Esophagus squamous epithelium (tissue), 5 donors: ENCODE results near the gene UNKL. TPM values are rescaled to one million over a fixed set of nuclear protein-coding genes. Genes with fewer than 3 reads are reported as not detected.

Source experiments
- DNase-seq: peaks from one replicate; lab custom pipeline; 2025; lab: John Stamatoyannopoulos, UW
- H3K27ac ChIP-seq, 4 donors: fragments of 200-600 bp; sonication (generic); one replicate each; pipeline ENCODE4 v1.5.1; 2016 to 2019; ENCODE audit warnings: mild to moderate bottlenecking in 1 of 4
- H3K27me3 ChIP-seq, 4 donors: fragments of 200-600 bp; sonication (generic); 1 replicate in 3 of 4; 2 replicates in 1 of 4; pipeline versions ENCODE4 v1.5.1 to v1.6.0; 2017 to 2021; ENCODE audit warnings: antibody characterized with exemption in 1 of 4
- H3K36me3 ChIP-seq, 3 donors: fragments of 200-600 bp; sonication (generic); one replicate each; pipeline ENCODE4 v1.5.1; 2016 to 2019
- H3K4me1 ChIP-seq, 3 donors: fragments of 200-600 bp; sonication (generic); one replicate each; pipeline ENCODE4 v1.5.1; 2017 to 2019
- H3K4me3 ChIP-seq, 4 donors: fragments of 200-600 bp; sonication (generic); 1 replicate in 3 of 4; 2 replicates in 1 of 4; pipeline ENCODE4 v1.5.1; 2016 to 2019; ENCODE audit warnings: mild to moderate bottlenecking in 2 of 4, moderate library complexity in 1 of 4
- H3K9me3 ChIP-seq, 3 donors: fragments of 200-600 bp; sonication (generic); one replicate each; pipeline ENCODE4 v1.5.1; 2016 to 2019
- CTCF ChIP-seq, 6 experiments: fragments of 450-650 bp in 4 of 6; fragments of 200-600 bp in 2 of 6; sonication (generic) in 2 of 6; IDR thresholded peaks; one replicate each; pipeline ENCODE4 v1.5.1; 2016 to 2019; ENCODE audit warnings: antibody characterized with exemption in 6 of 6, mild to moderate bottlenecking in 4 of 6, moderate library complexity in 4 of 6
- POLR2A ChIP-seq, 4 donors: fragments of 450-650 bp; IDR thresholded peaks; one replicate each; pipeline ENCODE4 v1.6.1; 2017; ENCODE audit warnings: antibody characterized with exemption in 4 of 4, mild to moderate bottlenecking in 4 of 4, moderate library complexity in 3 of 4
- WGBS, 2 donors: methylation state at CpG; one replicate each; pipeline ENCODE4 v1.1.5; 2018; 5-methylcytosine and 5-hydroxymethylcytosine counted together
- intact Hi-C: fragments of 100-400 bp; cut with DNase I; formaldehyde crosslinking; loops from one replicate; pipeline ENCODE4 v1.15.0; 2022
- total RNA-seq, 4 donors: library from RNA; depleted of rRNA; stranded (reverse); fragments of >200 nt; gene quantifications; one replicate each; pipeline ENCODE4 v1.1.0, GENCODE V29; 2016
- donor health status: DM: yes; HTN: yes; CAD: no.

Gene UNKL, protein sequence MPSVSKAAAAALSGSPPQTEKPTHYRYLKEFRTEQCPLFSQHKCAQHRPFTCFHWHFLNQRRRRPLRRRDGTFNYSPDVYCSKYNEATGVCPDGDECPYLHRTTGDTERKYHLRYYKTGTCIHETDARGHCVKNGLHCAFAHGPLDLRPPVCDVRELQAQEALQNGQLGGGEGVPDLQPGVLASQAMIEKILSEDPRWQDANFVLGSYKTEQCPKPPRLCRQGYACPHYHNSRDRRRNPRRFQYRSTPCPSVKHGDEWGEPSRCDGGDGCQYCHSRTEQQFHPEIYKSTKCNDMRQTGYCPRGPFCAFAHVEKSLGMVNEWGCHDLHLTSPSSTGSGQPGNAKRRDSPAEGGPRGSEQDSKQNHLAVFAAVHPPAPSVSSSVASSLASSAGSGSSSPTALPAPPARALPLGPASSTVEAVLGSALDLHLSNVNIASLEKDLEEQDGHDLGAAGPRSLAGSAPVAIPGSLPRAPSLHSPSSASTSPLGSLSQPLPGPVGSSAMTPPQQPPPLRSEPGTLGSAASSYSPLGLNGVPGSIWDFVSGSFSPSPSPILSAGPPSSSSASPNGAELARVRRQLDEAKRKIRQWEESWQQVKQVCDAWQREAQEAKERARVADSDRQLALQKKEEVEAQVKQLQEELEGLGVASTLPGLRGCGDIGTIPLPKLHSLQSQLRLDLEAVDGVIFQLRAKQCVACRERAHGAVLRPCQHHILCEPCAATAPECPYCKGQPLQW
- total RNA-seq = 10 to 100 TPM in 2 of 4 donors, 1 to 10 TPM in 2; 5.9 to 17.2 (median 10.6) TPM

- intact Hi-C loops = no loop called here
- Histone ChIP-seq H3K27ac (peak within 1 kb of the TSS; percentile 94 to 97 (median 96)), H3K4me1 (peaks cover 16 to 72% (median 20%) of the 10 kb centered on the region in 3 donors), H3K4me3 (peak within 1 kb of the TSS; percentile 79 to 95 (median 86)), H3K27me3 (no peaks in the 10 kb centered on the region), H3K9me3 (no peaks in the 10 kb centered on the region), H3K36me3 (peaks cover 0 to 49% (median 0%) of the 10 kb centered on the region in 3 donors)
- no peak for DNase-seq
- TF ChIP-seq CTCF (IDR thresholded peaks at IDR 0.05) (no peak), POLR2A (IDR thresholded peaks at IDR 0.05) (peak in 1 of 4 donors; percentile 19)
- 11 to 13% methylated on average over 3 to 4 of the region's 72 CpGs for WGBS, 2 donors
Observed at GRCh38 chr16:1414532-1415260, at the start of gene UNKL. Gene UNKL, minus strand, starts transcription at chr16:1414704. Its CDS starts 13 bp downstream, at chr16:1414691.

DNA sequence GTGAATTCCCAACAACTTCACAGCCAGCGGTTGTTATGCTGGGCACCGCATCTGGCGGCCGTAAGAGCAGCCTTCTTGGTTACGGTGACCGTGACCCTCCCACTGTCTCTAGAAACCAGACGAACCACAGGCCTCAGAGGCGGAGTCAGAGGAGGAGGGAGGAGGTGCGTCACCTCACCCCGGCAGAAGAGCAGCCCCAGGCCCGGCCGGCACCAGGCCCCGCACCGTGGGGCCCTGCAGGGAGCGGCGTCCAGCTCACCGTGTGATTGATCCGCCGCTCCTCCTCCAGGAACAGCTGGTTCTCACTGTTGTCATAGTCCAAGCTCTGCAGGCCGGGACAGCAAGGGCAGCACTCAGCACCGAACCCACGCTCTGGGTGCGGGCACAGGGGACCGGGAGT, 46.6 kb upstream of the UNKL start:
- TF ChIP-seq CTCF (IDR thresholded peaks at IDR 0.05) (no peak), POLR2A (IDR thresholded peaks at IDR 0.05) (no peak)
- Histone ChIP-seq H3K36me3 (peaks cover 15 to 90% (median 19%) of the 10 kb centered on the region in 3 donors), H3K9me3 (no peaks in the 10 kb centered on the region), H3K4me3 (no peak overlapping the region), H3K27me3 (no peaks in the 10 kb centered on the region), H3K4me1 (no peaks in the 10 kb centered on the region), H3K27ac (no peak overlapping the region)
- intact Hi-C loops = no loop called here
- 87 to 96% methylated on average over 7 to 13 of the region's 24 CpGs for WGBS, 2 donors
- DNase-seq = no peak

- WGBS, 2 donors = 83 to 93% methylated on average over 4 to 7 of the region's 30 CpGs
- peaks cover 18 to 91% (median 19%) of the 10 kb centered on the region in 3 donors for H3K36me3 ChIP-seq
Observed at GRCh38 chr16:1460602-1461138, 46.2 kb upstream of the UNKL start.

GRCh38 chr16:1459967-1460366, 45.5 kb upstream of the UNKL start:
- 67 to 79% methylated on average over 7 to 9 of the region's 10 CpGs for WGBS, 2 donors
- Histone ChIP-seq H3K4me1 (no peaks in the 10 kb centered on the region), H3K9me3 (no peaks in the 10 kb centered on the region), H3K27ac (no peak overlapping the region), H3K27me3 (no peaks in the 10 kb centered on the region), H3K4me3 (no peak overlapping the region), H3K36me3 (peaks cover 24 to 91% (median 25%) of the 10 kb centered on the region in 3 donors)
- TF ChIP-seq POLR2A (IDR thresholded peaks at IDR 0.05) (no peak), CTCF (IDR thresholded peaks at IDR 0.05) (no peak)
- intact Hi-C loops = no loop called here
- no peak for DNase-seq

More at GRCh38 chr16:1460602-1461138, 46.2 kb upstream of the UNKL start:
- no peaks in the 10 kb centered on the region for H3K4me1 ChIP-seq
- DNase-seq = no peak
- TF ChIP-seq CTCF (IDR thresholded peaks at IDR 0.05) (no peak), POLR2A (IDR thresholded peaks at IDR 0.05) (no peak)
- no peaks in the 10 kb centered on the region for H3K27me3 ChIP-seq
- no peak overlapping the region for H3K27ac ChIP-seq
- no peak overlapping the region for H3K4me3 ChIP-seq
- H3K9me3 ChIP-seq = no peaks in the 10 kb centered on the region
- intact Hi-C loops = no loop called here
